Vagina (tissue), 2 donors: ENCODE data around the gene EVPL.

Source experiments
- POLR2A ChIP-seq, 2 donors: fragments of 450-650 bp; IDR thresholded peaks; one replicate each; pipeline ENCODE4 v1.6.1; 2017; ENCODE audit warnings: antibody characterized with exemption in 2 of 2, mild to moderate bottlenecking in 2 of 2, moderate library complexity in 2 of 2
- POLR2AphosphoS5 ChIP-seq, 2 donors: sonication (generic); formaldehyde crosslinking; IDR thresholded peaks; one replicate each; pipeline ENCODE4 v1.9.0; 2017; ENCODE audit warnings: antibody characterized with exemption in 2 of 2, mild to moderate bottlenecking in 2 of 2, low read depth in 1 of 2; ENCODE audit not compliant: insufficient read depth in 1 of 2

- TF ChIP-seq POLR2AphosphoS5 (IDR thresholded peaks at IDR 0.05; ENCODE audit: insufficient read depth in 1 of 2, low read depth in 1 of 2), result no peak
- no peak for TF ChIP-seq POLR2A (IDR thresholded peaks at IDR 0.05)
Measured at GRCh38 chr17:76076146-76076764, 49.1 kb upstream of the EVPL start.
